ENCODE measurements around the gene AMDHD2.

DNA sequence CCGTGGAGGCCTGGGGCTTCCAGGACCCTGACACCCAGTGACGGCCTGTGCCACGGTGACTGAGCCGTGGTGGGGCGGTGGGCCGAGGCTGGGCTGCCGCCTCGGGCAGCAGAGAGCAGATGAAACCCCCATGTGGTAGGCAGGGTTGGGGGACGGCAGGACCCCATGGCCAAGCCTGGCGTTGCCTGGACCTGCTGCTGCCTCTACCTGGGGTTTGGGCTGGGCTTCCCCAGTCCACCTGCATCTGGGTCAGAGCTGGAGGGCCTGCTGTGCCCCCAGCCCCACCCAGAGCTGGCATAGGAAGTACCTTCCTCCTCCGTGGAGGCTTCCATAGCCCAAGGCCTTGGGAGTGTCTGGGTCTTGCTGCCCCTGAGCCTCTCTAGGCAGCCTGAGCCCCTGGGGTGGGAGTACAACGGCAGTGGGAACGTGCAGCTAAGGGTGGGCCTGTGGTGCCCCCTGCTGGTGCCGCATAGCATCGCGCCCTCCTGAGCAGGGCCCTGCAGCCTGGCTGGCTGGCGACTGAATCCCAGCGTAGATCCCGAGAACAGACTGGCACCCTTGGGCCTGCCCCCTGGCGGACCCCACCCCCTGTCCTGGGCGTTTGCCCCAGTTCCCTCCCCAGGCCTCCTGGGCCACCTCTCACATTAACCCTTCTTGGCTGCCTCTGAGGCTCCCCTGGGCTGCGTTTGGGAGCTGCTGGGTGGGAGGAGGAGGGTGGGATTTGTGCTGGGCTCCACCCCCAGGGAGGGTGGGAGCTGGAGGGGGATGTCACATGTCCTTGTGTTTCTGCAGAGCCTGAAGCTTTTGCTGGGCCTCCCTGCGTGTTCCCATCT lies 19.0 kb upstream of the AMDHD2 start:
- TF ChIP-seq FOXA1 (IDR thresholded peaks at IDR 0.05) (no peak), ZNF384 (IDR thresholded peaks at IDR 0.05) (no peak)

Measured in HEK293T (cell line).